ENCODE measurements around the gene SPTBN1. TPM values are rescaled to one million over a fixed set of nuclear protein-coding genes. Genes with fewer than 3 reads are reported as not detected.

The SPTBN1 gene
- total RNA-seq, 1 experiment from 2014 or later: 204 TPM

- TF ChIP-seq ELF4 (CRISPR knock-in tag; IDR thresholded peaks at IDR 0.05; ENCODE audit: low read depth): no peak
- TF ChIP-seq, protein P1, sequence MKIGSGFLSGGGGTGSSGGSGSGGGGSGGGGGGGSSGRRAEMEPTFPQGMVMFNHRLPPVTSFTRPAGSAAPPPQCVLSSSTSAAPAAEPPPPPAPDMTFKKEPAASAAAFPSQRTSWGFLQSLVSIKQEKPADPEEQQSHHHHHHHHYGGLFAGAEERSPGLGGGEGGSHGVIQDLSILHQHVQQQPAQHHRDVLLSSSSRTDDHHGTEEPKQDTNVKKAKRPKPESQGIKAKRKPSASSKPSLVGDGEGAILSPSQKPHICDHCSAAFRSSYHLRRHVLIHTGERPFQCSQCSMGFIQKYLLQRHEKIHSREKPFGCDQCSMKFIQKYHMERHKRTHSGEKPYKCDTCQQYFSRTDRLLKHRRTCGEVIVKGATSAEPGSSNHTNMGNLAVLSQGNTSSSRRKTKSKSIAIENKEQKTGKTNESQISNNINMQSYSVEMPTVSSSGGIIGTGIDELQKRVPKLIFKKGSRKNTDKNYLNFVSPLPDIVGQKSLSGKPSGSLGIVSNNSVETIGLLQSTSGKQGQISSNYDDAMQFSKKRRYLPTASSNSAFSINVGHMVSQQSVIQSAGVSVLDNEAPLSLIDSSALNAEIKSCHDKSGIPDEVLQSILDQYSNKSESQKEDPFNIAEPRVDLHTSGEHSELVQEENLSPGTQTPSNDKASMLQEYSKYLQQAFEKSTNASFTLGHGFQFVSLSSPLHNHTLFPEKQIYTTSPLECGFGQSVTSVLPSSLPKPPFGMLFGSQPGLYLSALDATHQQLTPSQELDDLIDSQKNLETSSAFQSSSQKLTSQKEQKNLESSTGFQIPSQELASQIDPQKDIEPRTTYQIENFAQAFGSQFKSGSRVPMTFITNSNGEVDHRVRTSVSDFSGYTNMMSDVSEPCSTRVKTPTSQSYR (CRISPR knock-in tag; IDR thresholded peaks at IDR 0.05): no peak
- no peak for TF ChIP-seq ZNF396 (CRISPR knock-in tag; IDR thresholded peaks at IDR 0.05; ENCODE audit: borderline replicate concordance)
- TF ChIP-seq, protein P2, sequence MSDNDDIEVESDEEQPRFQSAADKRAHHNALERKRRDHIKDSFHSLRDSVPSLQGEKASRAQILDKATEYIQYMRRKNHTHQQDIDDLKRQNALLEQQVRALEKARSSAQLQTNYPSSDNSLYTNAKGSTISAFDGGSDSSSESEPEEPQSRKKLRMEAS (CRISPR knock-in tag; IDR thresholded peaks at IDR 0.05): no peak
- no peak for TF ChIP-seq IRF2 (CRISPR knock-in tag; IDR thresholded peaks at IDR 0.05; ENCODE audit: borderline replicate concordance, low read depth)
Measured at GRCh38 chr2:54519841-54520459, 63.8 kb downstream of the SPTBN1 start (continued).

- peaks cover 70% of the 10 kb centered on the region for H3K4me1 Mint-ChIP-seq
- H3K27me3 Mint-ChIP-seq (ENCODE audit: low read depth): no peaks in the 10 kb centered on the region
- no peaks in the 10 kb centered on the region for H3K36me3 Mint-ChIP-seq
- ATAC-seq (no peak), DNase-seq (ENCODE audit: low spot score) (no peak)
- no peak overlapping the region for H3K4me3 Mint-ChIP-seq
- H3K9me3 Mint-ChIP-seq: no peaks in the 10 kb centered on the region
- ChIA-PET CTCF (interaction anchor here (1.1 kb wide), 1 partner anchor 145 kb away, joined by 3 read pairs; no protein-coding TSS in a partner anchor), POLR2A (no interaction called here)
- no peak overlapping the region for H3K27ac Mint-ChIP-seq
- TF ChIP-seq ZBTB21 (CRISPR knock-in tag; IDR thresholded peaks at IDR 0.05; ENCODE audit: borderline replicate concordance): no peak
- TF ChIP-seq ZNF138 (CRISPR knock-in tag; conservative IDR thresholded peaks at IDR 0.05): no peak
- no peak for TF ChIP-seq ZNF416 (CRISPR knock-in tag; IDR thresholded peaks at IDR 0.05)
- TF ChIP-seq NFE2L1 (CRISPR knock-in tag; IDR thresholded peaks at IDR 0.05): no peak
- no peak for TF ChIP-seq KAT7 (CRISPR knock-in tag; IDR thresholded peaks at IDR 0.05; ENCODE audit: borderline replicate concordance)
- TF ChIP-seq, protein P3, sequence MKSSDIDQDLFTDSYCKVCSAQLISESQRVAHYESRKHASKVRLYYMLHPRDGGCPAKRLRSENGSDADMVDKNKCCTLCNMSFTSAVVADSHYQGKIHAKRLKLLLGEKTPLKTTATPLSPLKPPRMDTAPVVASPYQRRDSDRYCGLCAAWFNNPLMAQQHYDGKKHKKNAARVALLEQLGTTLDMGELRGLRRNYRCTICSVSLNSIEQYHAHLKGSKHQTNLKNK (CRISPR knock-in tag; IDR thresholded peaks at IDR 0.05): no peak
- TF ChIP-seq ETV6 (CRISPR knock-in tag; IDR thresholded peaks at IDR 0.05): no peak
- TF ChIP-seq, protein P4, sequence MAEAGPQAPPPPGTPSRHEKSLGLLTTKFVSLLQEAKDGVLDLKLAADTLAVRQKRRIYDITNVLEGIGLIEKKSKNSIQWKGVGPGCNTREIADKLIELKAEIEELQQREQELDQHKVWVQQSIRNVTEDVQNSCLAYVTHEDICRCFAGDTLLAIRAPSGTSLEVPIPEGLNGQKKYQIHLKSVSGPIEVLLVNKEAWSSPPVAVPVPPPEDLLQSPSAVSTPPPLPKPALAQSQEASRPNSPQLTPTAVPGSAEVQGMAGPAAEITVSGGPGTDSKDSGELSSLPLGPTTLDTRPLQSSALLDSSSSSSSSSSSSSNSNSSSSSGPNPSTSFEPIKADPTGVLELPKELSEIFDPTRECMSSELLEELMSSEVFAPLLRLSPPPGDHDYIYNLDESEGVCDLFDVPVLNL (CRISPR knock-in tag; IDR thresholded peaks at IDR 0.05; ENCODE audit: borderline replicate concordance, low read depth): no peak
- TF ChIP-seq PRDM15 (CRISPR knock-in tag; IDR thresholded peaks at IDR 0.05): no peak
- TF ChIP-seq, protein P5, sequence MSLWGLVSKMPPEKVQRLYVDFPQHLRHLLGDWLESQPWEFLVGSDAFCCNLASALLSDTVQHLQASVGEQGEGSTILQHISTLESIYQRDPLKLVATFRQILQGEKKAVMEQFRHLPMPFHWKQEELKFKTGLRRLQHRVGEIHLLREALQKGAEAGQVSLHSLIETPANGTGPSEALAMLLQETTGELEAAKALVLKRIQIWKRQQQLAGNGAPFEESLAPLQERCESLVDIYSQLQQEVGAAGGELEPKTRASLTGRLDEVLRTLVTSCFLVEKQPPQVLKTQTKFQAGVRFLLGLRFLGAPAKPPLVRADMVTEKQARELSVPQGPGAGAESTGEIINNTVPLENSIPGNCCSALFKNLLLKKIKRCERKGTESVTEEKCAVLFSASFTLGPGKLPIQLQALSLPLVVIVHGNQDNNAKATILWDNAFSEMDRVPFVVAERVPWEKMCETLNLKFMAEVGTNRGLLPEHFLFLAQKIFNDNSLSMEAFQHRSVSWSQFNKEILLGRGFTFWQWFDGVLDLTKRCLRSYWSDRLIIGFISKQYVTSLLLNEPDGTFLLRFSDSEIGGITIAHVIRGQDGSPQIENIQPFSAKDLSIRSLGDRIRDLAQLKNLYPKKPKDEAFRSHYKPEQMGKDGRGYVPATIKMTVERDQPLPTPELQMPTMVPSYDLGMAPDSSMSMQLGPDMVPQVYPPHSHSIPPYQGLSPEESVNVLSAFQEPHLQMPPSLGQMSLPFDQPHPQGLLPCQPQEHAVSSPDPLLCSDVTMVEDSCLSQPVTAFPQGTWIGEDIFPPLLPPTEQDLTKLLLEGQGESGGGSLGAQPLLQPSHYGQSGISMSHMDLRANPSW (CRISPR knock-in tag; conservative IDR thresholded peaks at IDR 0.05; ENCODE audit: low read depth): no peak
- TF ChIP-seq HMGXB4 (CRISPR knock-in tag; IDR thresholded peaks at IDR 0.05): no peak
- TF ChIP-seq ZNF232 (CRISPR knock-in tag; IDR thresholded peaks at IDR 0.05): no peak
- TF ChIP-seq JUN (CRISPR knock-in tag; IDR thresholded peaks at IDR 0.05): no peak
- no peak for TF ChIP-seq FOXJ3 (CRISPR knock-in tag; IDR thresholded peaks at IDR 0.05; ENCODE audit: borderline replicate concordance)
- TF ChIP-seq NR2C2 (CRISPR knock-in tag; IDR thresholded peaks at IDR 0.05): no peak
- TF ChIP-seq OVOL2 (CRISPR knock-in tag; IDR thresholded peaks at IDR 0.05; ENCODE audit: borderline replicate concordance): no peak
Measured at GRCh38 chr2:54520687-54521086, 64.6 kb downstream of the SPTBN1 start.

Data from WTC11 (cell line).